H54 (cell line): Measurements from ENCODE around the gene CNN1.
A peak's percentile ranks its signal among the peaks of the same experiment; 100 is the strongest.
"Not testable (repeated sequence)": the region's sequence is repeated elsewhere in the genome, so short reads cannot be mapped to it uniquely, and the experiment has no call there.

Source experiments
- DNase-seq: peaks from one replicate; pipeline ENCODE4 v3.0.0; 2011; ENCODE audit warnings: low spot score, mixed read lengths; ENCODE audit not compliant: insufficient read length
- FAIRE-seq: peaks from 3 replicates; lab custom pipeline; 2011; peaks lifted over from hg19 to GRCh38; lab: Jason Lieb, UNC
- POLR2A ChIP-seq: IDR thresholded peaks from 2 replicates; pipeline ENCODE4 v1.6.1; 2011; ENCODE audit warnings: low read depth, mild to moderate bottlenecking, low read length

The CNN1 gene

DNA sequence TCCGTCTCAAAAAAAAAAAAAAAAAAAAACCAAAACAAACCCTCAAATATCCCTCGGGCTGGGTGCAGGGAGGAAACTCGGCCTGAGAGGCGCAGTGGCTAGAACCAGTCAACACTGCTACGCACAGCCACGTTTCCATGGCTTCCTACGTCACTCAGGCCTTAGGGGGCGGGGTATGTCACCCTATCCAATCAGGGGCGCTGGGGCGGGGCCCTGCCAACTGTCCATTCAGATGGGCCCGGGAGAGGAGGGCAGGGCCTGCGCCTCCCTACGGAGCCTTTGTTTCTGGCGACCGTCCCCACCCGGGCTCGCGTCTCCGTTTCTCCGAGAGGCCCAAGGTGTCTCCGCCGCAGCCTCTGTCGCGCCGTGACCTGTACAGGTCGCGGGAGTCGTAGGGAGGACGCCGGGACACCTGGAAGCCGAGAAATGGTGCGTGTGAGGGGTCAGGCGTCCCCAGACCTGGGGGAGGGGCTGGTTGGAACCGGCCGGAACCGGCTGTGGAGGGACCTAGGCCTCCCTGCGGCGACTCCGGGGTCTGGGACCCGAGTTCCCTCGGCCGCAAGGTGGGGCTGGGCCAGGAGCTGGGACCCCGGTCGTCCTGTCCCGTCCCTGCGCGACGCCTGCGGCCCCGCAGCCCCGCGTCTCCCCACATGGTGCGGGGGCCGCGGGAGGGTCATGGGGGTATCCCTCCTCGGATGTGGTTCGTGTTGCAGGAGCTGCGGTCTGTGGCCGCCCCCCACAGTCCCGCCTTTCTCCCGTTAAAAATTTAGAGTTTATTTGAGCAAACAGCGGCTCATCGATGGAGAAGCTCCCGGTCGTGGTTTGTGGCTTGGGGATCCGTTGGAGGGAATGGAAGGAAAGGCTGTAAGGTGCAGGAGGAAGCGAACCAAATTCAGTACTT lies 58.8 kb downstream of the CNN1 start, which contains the start of gene ZNF627:
ZNF627 (plus strand) TSS at position 282 of the 901 bp plus-strand sequence; CDS start at position 427, 145 bp downstream.
- FAIRE-seq (peak; percentile 96), DNase-seq (peak; percentile 96)
- TF ChIP-seq POLR2A: peak; percentile 92

- no peak for DNase-seq
- TF ChIP-seq POLR2A: no peak
- FAIRE-seq: no peak
These were observed 59.4 kb downstream of the CNN1 start for GRCh38 chr19:11598103-11598483.

- no peak for TF ChIP-seq POLR2A
- FAIRE-seq: no peak
- DNase-seq: no peak
These were observed 60.1 kb downstream of the CNN1 start for GRCh38 chr19:11598746-11599145.

- DNase-seq, FAIRE-seq: not testable (repeated sequence)
These were observed 61.1 kb downstream of the CNN1 start for GRCh38 chr19:11599704-11600103.
